HG02798 (cell line): ENCODE results near the gene TSPEAR.
"Not testable (repeated sequence)": the region's sequence is repeated elsewhere in the genome, so short reads cannot be mapped to it uniquely, and the experiment has no call there.

Experiments used
- ATAC-seq: cut with Tn5 transposase; IDR thresholded peaks from one replicate; pipeline ENCODE4 v1.9.1; 2021; ENCODE audit warnings: mild to moderate bottlenecking; ENCODE audit not compliant: unreplicated experiment, poor library complexity

The TSPEAR gene

GRCh38 chr21:44596068-44596725 is 115.2 kb downstream of the TSPEAR start:
- ATAC-seq: no peak

- ATAC-seq: no peak
Observed at GRCh38 chr21:44595524-44595923, 115.8 kb downstream of the TSPEAR start.

- no peak for ATAC-seq
Observed at GRCh38 chr21:44594406-44594916, 116.9 kb downstream of the TSPEAR start.

GRCh38 chr21:44593598-44594405 is 117.6 kb downstream of the TSPEAR start:
- no peak for ATAC-seq

- no peak for ATAC-seq
Observed at GRCh38 chr21:44592446-44593311, 118.7 kb downstream of the TSPEAR start, which contains the start of gene KRTAP10-6. KRTAP10-6 (minus strand) TSS chr21:44592505; CDS start chr21:44592484, 21 bp downstream.

- not testable (repeated sequence) for ATAC-seq
Observed at GRCh38 chr21:44591801-44592130, 119.6 kb downstream of the TSPEAR start.

- ATAC-seq: not testable (repeated sequence)
Observed at GRCh38 chr21:44590897-44591800, 120.2 kb downstream of the TSPEAR start.

GRCh38 chr21:44590311-44590721 is 121.1 kb downstream of the TSPEAR start:
- no peak for ATAC-seq

GRCh38 chr21:44589586-44590305 is 121.6 kb downstream of the TSPEAR start:
- ATAC-seq: no peak

- ATAC-seq: no peak
Observed at GRCh38 chr21:44589094-44589493, 122.3 kb downstream of the TSPEAR start.

GRCh38 chr21:44585892-44586291 is 125.5 kb downstream of the TSPEAR start:
- no peak for ATAC-seq

GRCh38 chr21:44583800-44584147 is 127.6 kb downstream of the TSPEAR start:
- ATAC-seq: no peak

GRCh38 chr21:44583089-44583799 is 128.1 kb downstream of the TSPEAR start:
- no peak for ATAC-seq

GRCh38 chr21:44582055-44582454 is 129.3 kb downstream of the TSPEAR start:
- ATAC-seq: no peak

- no peak for ATAC-seq
Observed at GRCh38 chr21:44581158-44581557, 130.2 kb downstream of the TSPEAR start.

GRCh38 chr21:44580231-44580821 is 131.0 kb downstream of the TSPEAR start, which contains the start of gene KRTAP10-5:
KRTAP10-5 (minus strand) TSS chr21:44580604; CDS start chr21:44580578, 26 bp downstream.
- ATAC-seq: not testable (repeated sequence)

- no peak for ATAC-seq
Observed at GRCh38 chr21:44579833-44580144, 131.6 kb downstream of the TSPEAR start.
